ENCODE results near the gene MAPK8IP1. TPM values are rescaled to one million over a fixed set of nuclear protein-coding genes. Genes with fewer than 3 reads are reported as not detected.
A peak's percentile ranks its signal among the peaks of the same experiment; 100 is the strongest.

Gene MAPK8IP1
- total RNA-seq, 6 experiments from 2014 or later, result 1.7 to 6.2 (median 2.6) TPM

DNA sequence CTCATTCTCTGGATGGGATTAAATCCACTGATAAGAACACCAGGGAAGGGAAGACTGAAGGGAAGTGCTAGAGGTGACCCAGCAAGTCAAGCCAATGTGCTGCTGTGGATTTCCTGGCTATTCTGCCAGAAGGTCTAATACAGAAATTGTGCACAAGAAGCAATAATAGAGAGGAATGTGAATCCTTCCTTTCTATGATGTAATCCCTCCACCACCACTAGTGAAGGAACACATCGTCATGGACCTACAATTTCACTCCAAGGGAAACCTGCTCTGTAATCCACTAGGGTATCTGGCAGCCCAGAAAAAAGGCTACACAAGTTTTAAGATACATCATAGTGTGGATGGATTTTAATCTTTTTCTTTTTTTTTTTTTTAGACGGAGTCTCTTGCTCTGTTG lies 54.4 kb downstream of the MAPK8IP1 start:
- H3K27me3 ChIP-seq, result no peaks in the 10 kb centered on the region
- no peaks in the 10 kb centered on the region for H3K9me3 ChIP-seq
- TF ChIP-seq POLR2A (IDR thresholded peaks at IDR 0.05), result no peak
- H3K4me1 ChIP-seq, result peaks cover 0 to 13% (median 0%) of the 10 kb centered on the region in 4 donors
- peaks cover 0 to 21% (median 1%) of the 10 kb centered on the region in 4 donors for H3K36me3 ChIP-seq
- H3K27ac ChIP-seq, result no peak overlapping the region
- no peak overlapping the region for H3K4me3 ChIP-seq
- ATAC-seq (no peak), DNase-seq (no peak)
- intact Hi-C loops (cut with DNase I), result no loop called here
- 69% methylated on average over 2 of the region's 2 CpGs for WGBS (ENCODE audit: insufficient coverage, low coverage, low lambda C conversion rate, missing lambda C conversion rate)

- no peak overlapping the region for H3K27ac ChIP-seq
- DNase-seq (no peak), ATAC-seq (no peak)
- no peaks in the 10 kb centered on the region for H3K9me3 ChIP-seq
- intact Hi-C loops (cut with DNase I), result no loop called here
- no peaks in the 10 kb centered on the region for H3K27me3 ChIP-seq
- 87% methylated on average over 3 of the region's 4 CpGs for WGBS (ENCODE audit: insufficient coverage, low coverage, low lambda C conversion rate, missing lambda C conversion rate)
- peaks cover 0 to 8% (median 0%) of the 10 kb centered on the region in 4 donors for H3K4me1 ChIP-seq
- H3K4me3 ChIP-seq, result no peak overlapping the region
- no peak for TF ChIP-seq CTCF (IDR thresholded peaks at IDR 0.05)
- no peak for TF ChIP-seq POLR2A (IDR thresholded peaks at IDR 0.05)
- peaks cover 0 to 17% (median 0%) of the 10 kb centered on the region in 4 donors for H3K36me3 ChIP-seq
Observed at GRCh38 chr11:45941285-45941684, 55.8 kb downstream of the MAPK8IP1 start.

DNA sequence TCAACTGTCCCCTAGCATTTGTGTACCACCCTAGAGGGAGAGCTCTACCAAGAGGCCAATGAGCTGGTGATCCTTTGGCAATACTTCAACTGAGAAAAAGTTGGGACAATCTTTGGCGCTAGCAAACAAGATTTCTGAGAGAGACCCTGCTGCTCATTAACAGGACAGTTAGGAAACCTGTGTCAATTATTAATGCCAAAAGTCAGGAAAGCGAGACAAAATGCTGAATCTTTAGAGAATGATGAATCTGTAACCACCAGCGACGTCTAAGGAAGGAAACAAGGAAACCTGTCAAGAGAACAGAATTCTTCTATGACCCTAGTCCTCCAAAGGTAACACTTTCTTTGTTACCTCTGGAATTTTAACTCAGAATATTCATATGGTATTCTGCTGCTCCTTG lies 56.9 kb downstream of the MAPK8IP1 start:
- intact Hi-C loops (cut with DNase I), result no loop called here
- ATAC-seq (peak in 2 of 4 donors; percentile 25 to 53), DNase-seq (no peak)
- Histone ChIP-seq H3K27me3 (no peaks in the 10 kb centered on the region), H3K27ac (no peak overlapping the region), H3K4me3 (no peak overlapping the region), H3K9me3 (no peaks in the 10 kb centered on the region), H3K4me1 (peaks cover 0 to 8% (median 0%) of the 10 kb centered on the region in 4 donors), H3K36me3 (peaks cover 0 to 13% (median 0%) of the 10 kb centered on the region in 4 donors)
- WGBS (ENCODE audit: insufficient coverage, low coverage, low lambda C conversion rate, missing lambda C conversion rate), result 13% methylated on average over 4 of the region's 4 CpGs
- TF ChIP-seq POLR2A (IDR thresholded peaks at IDR 0.05) (no peak), CTCF (IDR thresholded peaks at IDR 0.05) (no peak)

- Histone ChIP-seq H3K4me1 (peaks cover 0 to 8% (median 0%) of the 10 kb centered on the region in 4 donors), H3K36me3 (peaks cover 0 to 26% (median 6%) of the 10 kb centered on the region in 4 donors), H3K9me3 (no peaks in the 10 kb centered on the region), H3K27ac (no peak overlapping the region), H3K4me3 (no peak overlapping the region), H3K27me3 (no peaks in the 10 kb centered on the region)
- intact Hi-C loops (cut with DNase I), result no loop called here
- WGBS (ENCODE audit: insufficient coverage, low coverage, low lambda C conversion rate, missing lambda C conversion rate), result 86% methylated on average over 3 of the region's 3 CpGs
- no peak for ATAC-seq
- TF ChIP-seq CTCF (IDR thresholded peaks at IDR 0.05) (no peak), POLR2A (IDR thresholded peaks at IDR 0.05) (no peak)
- no peak for DNase-seq
Observed at GRCh38 chr11:45945397-45945999, 60.0 kb downstream of the MAPK8IP1 start.

DNA sequence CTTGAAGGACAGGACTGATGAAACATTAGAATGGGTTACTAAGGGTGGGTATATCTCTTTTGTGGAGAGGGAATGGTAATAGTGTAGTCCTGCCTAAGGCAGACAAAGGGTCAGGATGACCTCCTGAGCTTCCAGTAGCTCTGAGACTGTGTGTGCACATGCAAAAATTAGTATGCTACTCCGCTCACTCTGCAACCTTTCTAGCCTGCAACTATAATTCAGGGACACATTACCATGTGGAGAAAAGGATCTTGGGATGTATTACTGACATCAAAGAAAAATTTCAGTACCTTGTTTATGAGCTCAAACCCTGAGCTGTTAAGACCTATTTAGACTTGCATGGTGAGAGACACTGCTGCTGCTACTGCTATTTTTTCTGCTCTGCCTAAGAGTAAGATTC lies 62.4 kb downstream of the MAPK8IP1 start:
- intact Hi-C loops (cut with DNase I), result no loop called here
- peaks cover 0 to 2% (median 0%) of the 10 kb centered on the region in 4 donors for H3K4me1 ChIP-seq
- no peak for TF ChIP-seq POLR2A (IDR thresholded peaks at IDR 0.05)
- no peak overlapping the region for H3K27ac ChIP-seq
- peaks cover 0 to 26% (median 6%) of the 10 kb centered on the region in 4 donors for H3K36me3 ChIP-seq
- no peak for ATAC-seq
- H3K27me3 ChIP-seq, result no peaks in the 10 kb centered on the region
- WGBS (ENCODE audit: insufficient coverage, low coverage, low lambda C conversion rate, missing lambda C conversion rate), result 100% methylated on average over 1 of the region's 1 CpG
- no peaks in the 10 kb centered on the region for H3K9me3 ChIP-seq
- no peak for DNase-seq
- no peak overlapping the region for H3K4me3 ChIP-seq
